B cell (primary cell): ENCODE results near the gene MAD1L1. TPM values are rescaled to one million over a fixed set of nuclear protein-coding genes. Genes with fewer than 3 reads are reported as not detected.

ENCODE experiments used
- ATAC-seq: fragments of 200-7000 bp; cut with Tn5 transposase; one replicate; pipeline ENCODE4 v1.10.0; 2021; ENCODE audit warnings: low read depth, mild to moderate bottlenecking, moderate number of reproducible peaks, moderate library complexity
- CTCF ChIA-PET: fragments of 350-600 bp; sonication (Branson Sonifier 250); formaldehyde crosslinking; loops from one replicate; lab custom pipeline; 2021; ENCODE audit warnings: antibody characterized with exemption, inconsistent platforms; lab: Charles Lee
- POLR2A ChIA-PET: fragments of 350-600 bp; sonication (Branson Sonifier 250); formaldehyde crosslinking; loops from one replicate; lab custom pipeline; 2021; ENCODE audit warnings: antibody characterized with exemption; lab: Charles Lee
- DNase-seq: peaks from one replicate; pipeline ENCODE4 v3.0.0; 2013
- H2AFZ ChIP-seq: 2 replicates; pipeline ENCODE4 v1.6.1; 2012; ENCODE audit warnings: mild to moderate bottlenecking, low read depth, low read length; ENCODE audit not compliant: insufficient read depth, poor library complexity, severe bottlenecking
- H3K27ac ChIP-seq, 2 donors: 1 replicate in 1 of 2; 2 replicates in 1 of 2; pipeline ENCODE4 v1.5.1; 2012 to 2013; ENCODE audit warnings: low read length in 2 of 2, mild to moderate bottlenecking in 2 of 2, moderate library complexity in 1 of 2
- H3K27me3 ChIP-seq, 4 experiments: fragments of 200-600 bp in 1 of 4; sonication (generic) in 1 of 4; replicated peaks in 1 of 4; 1 replicate in 2 of 4; 2 replicates in 2 of 4; pipeline versions ENCODE4 v1.6.1 to v1.7.0; 2013 to 2016; ENCODE audit warnings: low read length in 3 of 4, mild to moderate bottlenecking in 2 of 4, mixed read lengths in 1 of 4, moderate library complexity in 1 of 4; ENCODE audit not compliant: insufficient read depth in 4 of 4, control insufficient read depth in 3 of 4; ENCODE audit errors: control extremely low read depth in 1 of 4
- H3K36me3 ChIP-seq, 2 experiments: replicated peaks in 1 of 2; 1 replicate in 1 of 2; 2 replicates in 1 of 2; pipeline versions ENCODE4 v1.6.1 to v1.7.1; 2013; ENCODE audit warnings: low read length in 1 of 2; ENCODE audit not compliant: insufficient read depth in 2 of 2, control insufficient read depth in 1 of 2; ENCODE audit errors: control extremely low read depth in 1 of 2, extremely low read depth in 1 of 2
- H3K4me1 ChIP-seq, 2 donors: fragments of 200-600 bp in 1 of 2; sonication (generic) in 1 of 2; 1 replicate in 1 of 2; 2 replicates in 1 of 2; pipeline versions ENCODE4 v1.5.1 to v1.6.1; 2013 to 2017; ENCODE audit warnings: low read length in 2 of 2; ENCODE audit not compliant: control insufficient read depth in 2 of 2, insufficient read depth in 2 of 2
- H3K4me2 ChIP-seq: replicated peaks from 2 replicates; pipeline ENCODE3; 2012; ENCODE audit warnings: mild to moderate bottlenecking, low read depth, low read length; ENCODE audit not compliant: poor library complexity, severe bottlenecking
- H3K4me3 ChIP-seq, 5 experiments: fragments of 200-600 bp in 1 of 5; sonication (generic) in 1 of 5; 1 replicate in 3 of 5; 2 replicates in 2 of 5; pipeline versions ENCODE4 v1.5.1 to v1.7.0; 2011 to 2016; ENCODE audit warnings: low read length in 4 of 5, mild to moderate bottlenecking in 4 of 5, low read depth in 2 of 5, control low read depth in 1 of 5, moderate library complexity in 1 of 5; ENCODE audit not compliant: insufficient read depth in 1 of 5; ENCODE audit errors: control extremely low read depth in 1 of 5, extremely low read depth in 1 of 5
- H3K79me2 ChIP-seq: fragments of 200-600 bp; sonication (generic); one replicate; pipeline ENCODE4 v1.6.0; 2016; ENCODE audit warnings: low read length; ENCODE audit not compliant: control insufficient read depth, insufficient read depth
- H3K9ac ChIP-seq: fragments of 200-600 bp; sonication (generic); 2 replicates; pipeline ENCODE4 v1.6.1; 2017; ENCODE audit warnings: mild to moderate bottlenecking, low read length, moderate library complexity
- H3K9me3 ChIP-seq, 3 donors: one replicate each; pipeline versions ENCODE4 v1.6.1 to v1.7.1; 2013; ENCODE audit warnings: low read length in 2 of 3; ENCODE audit not compliant: control insufficient read depth in 2 of 3, insufficient read depth in 1 of 3; ENCODE audit errors: control extremely low read depth in 1 of 3
- H4K20me1 ChIP-seq: 2 replicates; pipeline ENCODE4 v1.6.0; 2012; ENCODE audit warnings: mild to moderate bottlenecking, low read length; ENCODE audit not compliant: insufficient read depth, control insufficient read depth, poor library complexity, severe bottlenecking
- H3K27ac Mint-ChIP-seq: one replicate; pipeline ENCODE4 v1.8.0; 2021; ENCODE audit warnings: mixed read lengths
- H3K27me3 Mint-ChIP-seq: one replicate; pipeline ENCODE4 v1.8.0; 2021; ENCODE audit warnings: mixed read lengths
- H3K4me1 Mint-ChIP-seq: one replicate; pipeline ENCODE4 v1.8.0; 2021; ENCODE audit warnings: mixed read lengths
- H3K4me3 Mint-ChIP-seq: one replicate; pipeline ENCODE4 v1.8.0; 2021; ENCODE audit warnings: mixed read lengths
- H3K9me3 Mint-ChIP-seq: one replicate; pipeline ENCODE4 v1.8.0; 2022; ENCODE audit warnings: mixed read lengths; ENCODE audit not compliant: insufficient read depth
- EZH2 ChIP-seq: IDR thresholded peaks from 2 replicates; pipeline ENCODE4 v1.6.1; 2012; ENCODE audit warnings: borderline replicate concordance, low read depth, mild to moderate bottlenecking, moderate library complexity, low read length; ENCODE audit not compliant: insufficient read depth, poor library complexity, severe bottlenecking
- WGBS: methylation state at CpG from one replicate; pipeline ENCODE4 v1.1.5; 2013; ENCODE audit warnings: missing lambda C conversion rate; ENCODE audit not compliant: insufficient coverage; 5-methylcytosine and 5-hydroxymethylcytosine counted together
- intact Hi-C: fragments of 100-400 bp; cut with micrococcal nuclease; formaldehyde crosslinking; loops from one replicate; pipeline ENCODE4 v1.10.0; 2022
- polyA plus RNA-seq: library from polyadenylated mRNA; depleted of rRNA; stranded (reverse); fragments of >200 nt; gene quantifications from 2 replicates; pipeline ENCODE4 v1.2.3, GENCODE V29; 2012
- total RNA-seq, 2 donors: library from RNA; stranded (reverse); fragments of 120-200 nt in 1 of 2; gene quantifications; 1 replicate in 1 of 2; 2 replicates in 1 of 2; pipeline versions ENCODE4 v1.2.3 to v1.2.4, GENCODE V29; 2013 to 2022
- TF ChIP-seq, protein P1 (sequence below): fragments of 200-600 bp; IDR thresholded peaks from one replicate; pipeline ENCODE4 v1.8.0; 2022; ENCODE audit warnings: antibody characterized with exemption, mild to moderate bottlenecking

MAD1L1 gene
- total and polyA plus RNA-seq, 2 donors (not counting 1 experiment from before 2014, with no cell fraction given) = 86.7 to 110 TPM

DNA sequence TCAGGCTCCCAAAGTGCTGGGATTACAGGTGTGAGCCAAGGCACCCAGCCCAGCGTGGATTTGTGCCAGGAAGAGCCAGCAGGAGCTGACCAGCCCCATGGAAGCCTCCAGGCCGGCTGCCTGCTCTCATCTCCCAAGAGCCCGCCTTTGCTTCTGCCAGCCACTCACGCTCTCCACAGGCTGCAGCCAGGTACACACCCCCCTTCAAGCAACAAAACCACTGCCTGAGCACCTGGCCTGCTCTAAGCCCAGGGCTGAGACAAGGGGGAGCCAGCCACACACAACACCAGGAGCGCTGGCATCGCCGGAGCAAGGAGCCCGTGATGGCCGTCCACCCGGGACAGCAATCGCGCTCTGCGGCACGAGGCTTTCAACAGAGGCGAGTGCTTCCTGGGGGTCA, 34.5 kb downstream of the MAD1L1 start:
- H3K27me3 ChIP-seq = no peaks in the 10 kb centered on the region
- H2AFZ ChIP-seq = no peak overlapping the region
- TF ChIP-seq, protein P1, sequence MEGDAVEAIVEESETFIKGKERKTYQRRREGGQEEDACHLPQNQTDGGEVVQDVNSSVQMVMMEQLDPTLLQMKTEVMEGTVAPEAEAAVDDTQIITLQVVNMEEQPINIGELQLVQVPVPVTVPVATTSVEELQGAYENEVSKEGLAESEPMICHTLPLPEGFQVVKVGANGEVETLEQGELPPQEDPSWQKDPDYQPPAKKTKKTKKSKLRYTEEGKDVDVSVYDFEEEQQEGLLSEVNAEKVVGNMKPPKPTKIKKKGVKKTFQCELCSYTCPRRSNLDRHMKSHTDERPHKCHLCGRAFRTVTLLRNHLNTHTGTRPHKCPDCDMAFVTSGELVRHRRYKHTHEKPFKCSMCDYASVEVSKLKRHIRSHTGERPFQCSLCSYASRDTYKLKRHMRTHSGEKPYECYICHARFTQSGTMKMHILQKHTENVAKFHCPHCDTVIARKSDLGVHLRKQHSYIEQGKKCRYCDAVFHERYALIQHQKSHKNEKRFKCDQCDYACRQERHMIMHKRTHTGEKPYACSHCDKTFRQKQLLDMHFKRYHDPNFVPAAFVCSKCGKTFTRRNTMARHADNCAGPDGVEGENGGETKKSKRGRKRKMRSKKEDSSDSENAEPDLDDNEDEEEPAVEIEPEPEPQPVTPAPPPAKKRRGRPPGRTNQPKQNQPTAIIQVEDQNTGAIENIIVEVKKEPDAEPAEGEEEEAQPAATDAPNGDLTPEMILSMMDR = no peak
- no peak for TF ChIP-seq EZH2
- H3K4me1 Mint-ChIP-seq = peaks cover 1% of the 10 kb centered on the region
- peaks cover 45% of the 10 kb centered on the region for H3K79me2 ChIP-seq
- peaks cover 0 to 4% of the 10 kb centered on the region in 2 donors for H3K4me1 ChIP-seq
- whole genome bisulfite sequencing = 98% methylated on average over 15 of the region's 15 CpGs
- H3K9me3 ChIP-seq = peaks cover 0 to 16% (median 6%) of the 10 kb centered on the region in 3 donors
- DNase-seq (no peak), ATAC-seq (no peak)
- H3K4me3 Mint-ChIP-seq = no peak overlapping the region
- no peaks in the 10 kb centered on the region for H3K27me3 Mint-ChIP-seq
- peaks cover under 1 to 43% of the 10 kb centered on the region in 2 experiments for H3K36me3 ChIP-seq
- no peak overlapping the region for H3K9ac ChIP-seq
- intact Hi-C loops = no loop called here
- CTCF ChIA-PET = interaction anchor here (1.0 kb wide), 1 partner anchor 11 kb away, joined by 4 read pairs; no protein-coding TSS in a partner anchor
- H3K27ac Mint-ChIP-seq = no peak overlapping the region
- peaks cover 9% of the 10 kb centered on the region for H4K20me1 ChIP-seq
- H3K4me2 ChIP-seq = no peak overlapping the region
- POLR2A ChIA-PET = no interaction called here
- H3K4me3 ChIP-seq = no peak overlapping the region
- H3K27ac ChIP-seq = no peak overlapping the region
- no peaks in the 10 kb centered on the region for H3K9me3 Mint-ChIP-seq

DNA sequence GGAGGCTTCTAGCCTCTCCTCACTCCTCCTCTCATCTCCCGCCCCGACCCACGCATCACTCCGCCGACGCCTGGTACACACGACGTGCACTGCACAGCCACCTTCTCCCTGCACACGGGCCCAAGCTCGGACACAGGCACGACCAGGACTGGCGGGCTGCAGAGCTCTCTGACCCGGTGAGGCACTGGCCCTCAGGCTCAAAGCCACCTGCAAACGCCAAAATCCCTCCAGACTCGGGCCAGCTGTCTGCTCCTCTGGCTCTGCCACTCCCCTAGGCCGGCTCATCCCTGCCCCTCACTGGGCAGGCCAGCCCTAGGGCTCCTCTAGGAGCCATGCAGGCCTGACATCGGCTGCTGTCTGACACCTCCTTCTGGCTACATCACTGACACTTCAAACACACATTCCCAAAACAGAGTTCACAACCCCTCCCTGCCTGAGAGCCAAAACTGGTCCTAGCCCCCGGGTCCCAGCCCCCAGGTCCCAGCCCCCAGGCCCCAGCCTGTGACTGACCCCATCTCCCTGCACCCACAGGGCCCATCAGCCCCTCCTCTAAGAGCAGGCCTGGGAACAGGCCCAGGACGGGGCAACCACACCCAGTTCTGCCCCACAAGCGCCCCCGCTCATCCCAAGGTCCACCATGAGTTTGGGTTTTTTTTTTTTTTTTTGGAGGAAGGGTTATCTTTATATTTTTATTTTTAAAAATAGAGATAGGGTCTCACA, 35.1 kb downstream of the MAD1L1 start:
- H3K27ac Mint-ChIP-seq = no peak overlapping the region
- Histone ChIP-seq H4K20me1 (peaks cover 4% of the 10 kb centered on the region), H3K4me1 (no peaks in the 10 kb centered on the region), H3K36me3 (peaks cover 2 to 48% of the 10 kb centered on the region in 2 experiments), H3K79me2 (peaks cover 38% of the 10 kb centered on the region), H3K27me3 (no peaks in the 10 kb centered on the region), H3K4me2 (no peak overlapping the region), H3K9ac (no peak overlapping the region), H3K27ac (no peak overlapping the region), H3K9me3 (peaks cover 0 to 16% (median 6%) of the 10 kb centered on the region in 3 donors), H3K4me3 (no peak overlapping the region), H2AFZ (no peak overlapping the region)
- TF ChIP-seq EZH2 = no peak
- TF ChIP-seq, protein P1 = no peak
- H3K4me1 Mint-ChIP-seq = no peaks in the 10 kb centered on the region
- DNase-seq = no peak
- ChIA-PET CTCF (no interaction called here), POLR2A (no interaction called here)
- no peak for ATAC-seq
- WGBS = 98% methylated on average over 18 of the region's 21 CpGs
- H3K4me3 Mint-ChIP-seq = no peak overlapping the region
- H3K27me3 Mint-ChIP-seq = no peaks in the 10 kb centered on the region
- no peaks in the 10 kb centered on the region for H3K9me3 Mint-ChIP-seq
- intact Hi-C loops = no loop called here
